HG03097 (cell line): ENCODE measurements around the gene TSHR.
"Not testable (repeated sequence)": the region's sequence is repeated elsewhere in the genome, so short reads cannot be mapped to it uniquely, and the experiment has no call there.

Experiments
- ATAC-seq: cut with Tn5 transposase; IDR thresholded peaks from one replicate; pipeline ENCODE4 v1.9.1; 2021; ENCODE audit not compliant: unreplicated experiment, low FRiP score

Gene TSHR

GRCh38 chr14:80955416-80955941 is at the start of gene TSHR:
Gene TSHR, plus strand, starts transcription at chr14:80955621. Its CDS starts 60 bp downstream, at chr14:80955681.
- no peak for ATAC-seq

DNA sequence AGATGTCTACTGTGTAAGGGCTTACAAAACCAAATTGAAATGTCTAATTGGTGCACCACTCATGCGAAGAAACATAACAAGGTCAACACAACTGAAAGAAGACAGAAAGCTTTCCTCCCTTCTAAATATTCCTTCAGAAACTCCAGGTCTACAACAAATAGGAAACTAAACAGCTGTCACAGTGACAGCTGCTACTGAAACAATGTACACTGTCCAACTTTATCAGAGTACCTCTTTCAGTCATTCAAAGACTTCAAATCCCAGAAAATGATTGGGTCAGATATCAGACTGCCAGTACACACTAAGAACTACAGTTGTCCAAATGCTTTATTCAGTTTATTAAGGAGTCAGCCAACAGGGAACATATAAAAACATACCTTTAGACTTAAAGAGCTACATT is 49.1 kb upstream of the TSHR start:
- no peak for ATAC-seq

GRCh38 chr14:80906946-80907345 is 48.5 kb upstream of the TSHR start:
- no peak for ATAC-seq

GRCh38 chr14:80912013-80912412 is 43.4 kb upstream of the TSHR start:
- ATAC-seq, result not testable (repeated sequence)

- no peak for ATAC-seq
These were observed 35.8 kb upstream of the TSHR start for GRCh38 chr14:80919622-80920021.

DNA sequence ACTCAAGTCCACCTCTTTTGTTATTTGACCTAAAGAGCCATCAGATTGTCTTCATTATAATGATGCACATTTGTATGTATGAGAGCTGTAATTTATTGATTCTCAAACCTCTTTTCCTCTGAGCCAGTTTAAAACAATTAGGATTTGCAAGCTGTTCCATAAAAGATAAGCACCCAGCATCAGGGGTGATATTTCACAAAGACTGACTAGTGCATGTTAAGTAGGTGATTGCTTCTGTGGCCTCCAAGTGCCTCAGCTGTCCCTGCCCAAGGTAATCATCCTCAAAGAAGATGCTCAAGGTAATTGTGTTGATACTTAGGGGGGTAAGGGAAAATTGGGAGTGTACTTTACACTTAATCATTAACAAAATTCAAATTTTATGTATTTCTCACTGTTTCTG is 32.1 kb upstream of the TSHR start:
- no peak for ATAC-seq

GRCh38 chr14:80924365-80925103 is 30.9 kb upstream of the TSHR start:
- no peak for ATAC-seq

- ATAC-seq, result no peak
These were observed 28.9 kb upstream of the TSHR start for GRCh38 chr14:80926397-80927082.

DNA sequence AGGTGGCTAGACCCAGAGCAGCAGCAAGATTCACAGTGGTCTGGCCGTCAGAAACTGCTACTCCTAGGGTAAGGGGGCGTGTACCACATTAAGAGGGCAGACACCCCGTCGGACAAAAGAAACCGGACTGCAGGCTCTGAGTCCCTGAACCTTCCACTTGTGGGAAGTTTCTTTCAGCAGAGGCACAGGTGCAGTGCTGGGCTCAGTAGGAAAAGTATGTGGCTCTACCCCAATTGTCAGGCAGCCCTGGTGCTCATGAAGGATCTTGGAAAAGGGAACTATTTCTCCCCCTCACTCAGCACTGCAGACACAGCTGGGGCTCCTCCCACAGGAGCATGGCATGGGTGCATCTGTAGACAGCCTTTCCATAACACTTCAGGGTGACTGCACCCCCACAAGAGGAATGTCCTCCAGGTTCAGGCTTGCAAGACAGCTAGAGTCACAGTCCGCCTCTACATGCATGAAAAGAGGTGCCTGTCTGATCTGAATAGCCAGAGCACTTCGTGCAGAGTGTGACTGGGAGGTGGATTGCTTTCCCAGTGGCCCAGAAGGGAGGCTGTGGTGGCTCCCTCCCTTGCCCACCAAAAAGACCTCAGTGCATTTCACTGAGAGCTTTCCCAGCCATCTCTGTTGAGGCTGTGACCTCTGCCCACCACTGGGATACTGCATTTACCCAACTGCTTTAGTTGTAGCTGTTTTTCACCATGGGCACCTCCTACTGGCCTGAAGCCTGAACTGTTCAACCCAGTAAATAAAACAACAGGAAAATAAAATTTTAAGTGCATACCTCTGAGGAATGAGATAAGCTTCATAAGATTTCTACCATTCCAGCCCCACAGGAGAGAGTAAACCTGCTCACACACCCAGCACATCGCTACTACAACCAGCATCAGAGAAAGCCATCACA is 28.1 kb upstream of the TSHR start:
- no peak for ATAC-seq

- no peak for ATAC-seq
These were observed 25.3 kb upstream of the TSHR start for GRCh38 chr14:80930095-80930494.

DNA sequence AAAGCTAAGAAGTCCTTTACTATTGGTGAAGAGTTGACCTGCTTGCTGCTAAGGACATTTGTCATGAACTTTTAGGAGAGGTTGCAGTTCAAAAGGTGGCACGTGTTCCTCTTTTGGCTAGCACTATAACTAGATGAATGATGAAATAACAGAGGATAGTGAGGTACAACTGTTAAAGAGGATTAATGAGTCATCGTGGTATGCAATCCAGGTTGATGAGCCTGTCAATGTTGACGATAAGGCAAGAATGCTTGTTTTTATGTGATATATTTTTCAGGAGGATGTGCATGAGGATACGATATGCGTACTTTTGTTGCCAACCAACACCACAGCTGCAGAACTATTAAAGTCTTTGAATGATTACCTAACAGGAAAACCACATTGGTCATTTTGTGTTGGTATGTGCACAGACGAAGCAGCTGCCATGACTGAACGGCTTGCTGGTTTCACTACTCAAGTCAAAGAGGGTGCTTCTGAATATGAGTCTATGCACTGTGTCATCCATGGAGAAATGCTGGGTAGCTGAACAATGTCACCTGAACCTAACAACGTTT is 24.5 kb upstream of the TSHR start:
- peak; percentile 99 for ATAC-seq

DNA sequence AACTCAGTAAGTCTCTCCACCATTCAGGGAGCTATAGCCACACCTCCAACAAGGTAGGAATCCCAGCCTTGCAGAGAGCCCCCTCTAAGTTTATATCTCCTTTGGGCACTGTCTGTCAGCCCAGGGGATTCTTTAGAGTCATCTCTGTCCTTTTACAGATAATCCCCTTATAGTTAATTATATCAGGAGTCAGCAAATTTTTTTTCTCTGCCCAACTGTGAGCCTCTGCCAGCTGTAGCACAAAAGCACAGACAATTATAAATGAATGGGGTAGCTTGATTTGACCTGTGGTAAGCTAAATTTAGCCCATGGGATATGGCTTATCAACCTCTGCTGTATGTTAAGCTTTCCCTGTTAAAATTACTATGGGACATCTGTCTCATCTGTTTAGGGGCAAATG is 22.1 kb upstream of the TSHR start:
- ATAC-seq, result no peak

DNA sequence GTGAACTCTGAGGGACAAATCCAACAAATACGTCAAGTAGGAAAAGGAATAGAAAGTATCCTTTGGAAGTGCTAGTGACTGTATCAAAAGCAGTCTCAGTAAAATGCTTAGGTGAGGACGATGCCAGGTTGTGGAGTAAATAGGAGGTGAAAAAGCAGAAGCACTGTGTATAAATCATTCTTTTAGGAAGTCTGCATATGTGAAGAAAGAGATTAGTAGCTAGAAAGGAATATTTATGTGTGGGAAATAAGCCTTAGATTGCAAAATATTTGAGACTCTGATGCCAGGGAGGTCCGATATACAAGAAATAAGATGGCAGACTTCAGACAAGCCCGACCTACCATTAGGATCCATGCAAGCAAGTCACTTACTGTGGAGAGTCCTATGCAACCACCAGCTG is 21.7 kb upstream of the TSHR start:
- no peak for ATAC-seq

- ATAC-seq, result no peak
These were observed 15.3 kb upstream of the TSHR start for GRCh38 chr14:80940146-80940545.

GRCh38 chr14:80941241-80942185 is 13.9 kb upstream of the TSHR start, which contains the start of gene CEP128:
Gene CEP128, minus strand, starts transcription at chr14:80941738.
- ATAC-seq, result peak; percentile 96

DNA sequence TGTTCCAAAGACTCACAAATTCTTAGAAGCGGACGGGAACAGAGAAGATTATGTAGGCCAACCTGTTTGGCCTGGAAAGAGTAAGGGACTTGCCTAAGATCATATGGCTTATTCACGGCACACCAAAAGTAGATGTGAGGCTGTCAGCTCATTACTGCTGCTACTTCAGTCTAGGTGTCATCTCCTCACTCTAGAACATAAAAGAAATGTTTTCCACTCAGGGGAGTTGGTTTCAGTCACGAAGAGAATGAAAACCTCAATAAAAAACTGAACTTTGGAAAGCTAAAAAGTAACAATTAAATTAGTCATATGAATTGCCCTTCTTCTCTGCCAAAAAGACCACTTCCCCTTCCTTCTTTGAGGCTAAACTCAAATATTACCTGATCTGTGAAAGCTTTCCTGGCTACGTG is 13.2 kb upstream of the TSHR start:
- no peak for ATAC-seq

- no peak for ATAC-seq
These were observed 10.4 kb upstream of the TSHR start for GRCh38 chr14:80944861-80945617.

GRCh38 chr14:80946187-80946586 is 9.2 kb upstream of the TSHR start:
- no peak for ATAC-seq

DNA sequence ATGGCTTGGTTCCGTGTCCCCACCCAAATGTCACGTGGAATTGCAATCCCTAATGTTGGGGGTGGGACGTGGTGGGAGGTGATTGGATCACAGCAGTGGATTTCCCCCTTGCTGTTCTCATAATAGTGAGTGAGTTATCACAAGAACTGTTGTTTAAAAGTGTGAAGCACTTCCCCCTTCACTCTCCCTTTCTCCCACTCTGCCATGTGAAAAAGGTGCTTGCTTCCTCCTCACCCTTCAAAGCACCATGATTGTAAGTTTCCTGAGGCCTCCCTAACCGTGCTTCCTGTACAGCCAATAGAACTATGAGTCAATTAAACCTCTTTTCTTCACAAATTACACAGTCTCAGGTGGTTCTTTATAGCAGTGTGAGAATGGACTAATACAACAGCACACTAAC is 8.6 kb upstream of the TSHR start:
- no peak for ATAC-seq
